ENCODE data around the gene RGS7.
"Not testable (repeated sequence)": the region's sequence is repeated elsewhere in the genome, so short reads cannot be mapped to it uniquely, and the experiment has no call there.

The RGS7 gene

GRCh38 chr1:241142493-241142892 lies 214.5 kb downstream of the RGS7 start:
- DNase-seq (ENCODE audit: low read depth): no peak
- no peak for TF ChIP-seq CTCF (IDR thresholded peaks at IDR 0.05; ENCODE audit: low read depth, low read length, missing control alignments)
- H3K4me3 ChIP-seq (ENCODE audit: low read depth, low read length): no peak overlapping the region
- in situ Hi-C loops (cut with HindIII; ENCODE audit: low sequenced_read_pairs): no loop called here

GRCh38 chr1:241141646-241142045 lies 215.4 kb downstream of the RGS7 start:
- in situ Hi-C loops (cut with HindIII; ENCODE audit: low sequenced_read_pairs); H3K4me3 ChIP-seq (ENCODE audit: low read depth, low read length); DNase-seq (ENCODE audit: low read depth): not testable (repeated sequence)

DNA sequence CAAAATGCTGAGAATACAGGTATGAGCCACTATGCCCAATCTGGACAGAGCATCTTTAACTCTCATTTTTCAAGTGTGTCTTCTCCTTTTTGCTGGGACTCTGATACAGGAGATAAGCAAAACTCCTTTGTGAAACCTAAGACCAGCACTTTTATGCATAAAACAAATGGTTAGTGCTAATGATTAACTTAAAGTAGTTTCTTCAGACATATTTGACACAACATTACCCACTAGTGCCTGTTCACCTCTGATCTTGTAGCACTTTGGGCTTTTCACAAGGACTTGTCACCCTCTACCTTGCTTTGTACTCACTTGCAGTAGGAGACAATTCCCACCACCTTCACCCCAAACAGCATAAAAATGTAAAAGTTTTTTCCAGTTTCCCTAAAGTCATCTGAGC lies 216.3 kb downstream of the RGS7 start:
- no peak overlapping the region for H3K4me3 ChIP-seq (ENCODE audit: low read depth, low read length)
- in situ Hi-C loops (cut with HindIII; ENCODE audit: low sequenced_read_pairs): no loop called here
- no peak for TF ChIP-seq CTCF (IDR thresholded peaks at IDR 0.05; ENCODE audit: low read depth, low read length, missing control alignments)
- no peak for DNase-seq (ENCODE audit: low read depth)

DNA sequence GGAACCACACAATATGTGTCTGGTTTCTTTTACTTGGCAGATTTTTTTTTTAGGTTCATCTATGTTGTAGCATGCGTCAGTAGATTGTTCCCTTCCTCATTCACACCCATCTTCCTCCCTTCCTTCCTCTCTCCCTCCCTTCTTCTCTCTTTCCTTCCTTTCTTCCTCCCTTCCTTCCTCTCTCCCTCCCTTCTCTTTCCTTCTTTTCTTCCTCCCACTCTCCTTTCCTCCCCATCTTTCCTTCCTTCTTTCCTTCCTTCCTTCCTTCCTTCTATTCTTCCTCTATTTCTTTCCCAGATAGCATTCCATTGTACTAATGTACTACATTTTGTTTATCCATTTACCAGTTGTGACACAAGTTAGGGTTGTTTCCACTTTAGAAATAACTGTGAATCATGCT lies 218.0 kb downstream of the RGS7 start:
- no peak for TF ChIP-seq CTCF (IDR thresholded peaks at IDR 0.05; ENCODE audit: low read depth, low read length, missing control alignments)
- no peak overlapping the region for H3K4me3 ChIP-seq (ENCODE audit: low read depth, low read length)
- DNase-seq (ENCODE audit: low read depth): no peak
- in situ Hi-C loops (cut with HindIII; ENCODE audit: low sequenced_read_pairs): no loop called here

DNA sequence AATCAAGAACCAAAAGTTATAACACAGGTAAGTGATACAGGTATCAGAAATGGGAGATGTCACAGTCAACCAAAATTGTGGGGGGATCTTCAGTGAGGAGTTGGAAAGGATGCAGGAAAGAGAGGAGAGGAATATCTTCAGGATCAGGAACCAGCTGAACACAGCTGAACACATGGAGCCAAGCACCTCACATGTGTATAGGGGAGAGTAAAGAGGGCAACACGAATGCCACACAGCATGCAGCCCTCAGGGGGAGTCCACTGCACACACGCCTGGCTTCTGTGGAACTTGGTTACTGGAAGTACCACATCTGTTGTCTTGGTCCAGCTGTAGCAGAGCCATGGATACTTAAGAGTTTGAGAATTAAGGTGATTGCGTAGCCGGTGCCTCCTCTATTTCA lies 218.8 kb downstream of the RGS7 start:
- no peak for DNase-seq (ENCODE audit: low read depth)
- TF ChIP-seq CTCF (IDR thresholded peaks at IDR 0.05; ENCODE audit: low read depth, low read length, missing control alignments): no peak
- no peak overlapping the region for H3K4me3 ChIP-seq (ENCODE audit: low read depth, low read length)
- in situ Hi-C loops (cut with HindIII; ENCODE audit: low sequenced_read_pairs): no loop called here

- in situ Hi-C loops (cut with HindIII; ENCODE audit: low sequenced_read_pairs): no loop called here
- no peak for DNase-seq (ENCODE audit: low read depth)
- no peak overlapping the region for H3K4me3 ChIP-seq (ENCODE audit: low read depth, low read length)
- TF ChIP-seq CTCF (IDR thresholded peaks at IDR 0.05; ENCODE audit: low read depth, low read length, missing control alignments): no peak
Measured at GRCh38 chr1:241136389-241136788, 220.6 kb downstream of the RGS7 start.

DNA sequence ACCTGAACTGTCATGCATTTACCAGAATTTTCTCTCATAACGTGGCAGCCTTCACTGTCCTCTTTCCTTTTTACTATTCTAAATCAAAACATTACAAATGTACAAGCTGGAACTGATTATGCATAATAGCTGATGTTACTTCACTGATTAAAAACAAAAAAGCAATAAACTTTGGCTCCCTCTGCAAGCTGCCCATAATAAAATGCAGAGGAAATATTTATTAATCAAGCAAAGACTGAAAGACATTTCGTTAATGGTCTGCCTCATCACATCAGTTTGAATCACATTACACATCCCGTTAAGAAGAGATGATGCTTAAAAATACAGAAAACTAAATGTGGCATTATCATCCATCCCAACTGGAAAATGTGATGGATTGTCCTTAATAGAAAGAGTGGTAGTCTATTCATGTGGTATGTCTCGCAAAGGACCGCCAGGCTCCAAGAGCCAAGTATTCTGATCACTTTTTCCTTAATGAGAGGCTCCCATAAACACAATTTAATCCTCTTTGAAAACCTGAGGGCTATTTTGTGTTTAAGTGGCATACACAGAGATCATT lies 225.3 kb downstream of the RGS7 start:
- H3K4me3 ChIP-seq (ENCODE audit: low read depth, low read length): no peak overlapping the region
- in situ Hi-C loops (cut with HindIII; ENCODE audit: low sequenced_read_pairs): no loop called here
- TF ChIP-seq CTCF (IDR thresholded peaks at IDR 0.05; ENCODE audit: low read depth, low read length, missing control alignments): no peak
- no peak for DNase-seq (ENCODE audit: low read depth)

Data from astrocyte of the cerebellum (primary cell).